Fibroblast of lung (primary cell): ENCODE results near the gene PGM2. TPM values are rescaled to one million over a fixed set of nuclear protein-coding genes. Genes with fewer than 3 reads are reported as not detected.
A peak's percentile ranks its signal among the peaks of the same experiment; 100 is the strongest.

Experiments used
- DNase-seq, 2 donors: peaks; one replicate each; pipeline versions ENCODE4 v3.0.0 to v3.0.0-alpha.2; 2010; ENCODE audit warnings: low read depth in 2 of 2
- H2AFZ ChIP-seq: 2 replicates; pipeline ENCODE4 v1.5.1; 2012; ENCODE audit warnings: low read length, control low read depth, inconsistent platforms
- H3K27ac ChIP-seq: 2 replicates; pipeline ENCODE4 v1.5.1; 2011; ENCODE audit warnings: low read length, control low read depth; ENCODE audit not compliant: insufficient read depth
- H3K27me3 ChIP-seq: 2 replicates; pipeline ENCODE4 v1.5.1; 2011; ENCODE audit warnings: mild to moderate bottlenecking, low read length; ENCODE audit not compliant: control insufficient read depth, insufficient read depth
- H3K36me3 ChIP-seq: 2 replicates; pipeline ENCODE4 v1.5.1; 2011; ENCODE audit warnings: low read length; ENCODE audit not compliant: control insufficient read depth, insufficient read depth
- H3K4me1 ChIP-seq: 2 replicates; pipeline ENCODE4 v1.5.1; 2011; ENCODE audit warnings: low read length; ENCODE audit not compliant: control insufficient read depth, insufficient read depth; ENCODE audit errors: extremely low read depth
- H3K4me2 ChIP-seq: 2 replicates; pipeline ENCODE4 v1.5.1; 2011; ENCODE audit warnings: low read length, control low read depth; ENCODE audit not compliant: insufficient read depth; ENCODE audit errors: extremely low read depth
- H3K4me3 ChIP-seq, 4 experiments: fragments of 200-600 bp in 1 of 4; sonication (generic) in 1 of 4; replicated peaks in 1 of 4; 2 replicates each; pipeline ENCODE4 v1.5.1; 2011 to 2016; ENCODE audit warnings: low read length in 4 of 4, low read depth in 3 of 4, mild to moderate bottlenecking in 3 of 4, control low read depth in 2 of 4, inconsistent platforms in 1 of 4, mixed read lengths in 1 of 4; ENCODE audit not compliant: insufficient read depth in 1 of 4; ENCODE audit errors: control extremely low read depth in 1 of 4
- H3K79me2 ChIP-seq: 2 replicates; pipeline ENCODE4 v1.5.1; 2012; ENCODE audit warnings: mild to moderate bottlenecking, low read length, inconsistent platforms; ENCODE audit not compliant: control insufficient read depth, insufficient read depth
- H3K9ac ChIP-seq: 2 replicates; pipeline ENCODE4 v1.5.1; 2011; ENCODE audit warnings: mild to moderate bottlenecking, low read length, control low read depth; ENCODE audit not compliant: insufficient read depth
- H3K9me3 ChIP-seq: 2 replicates; pipeline ENCODE4 v1.5.1; 2012; ENCODE audit warnings: low read depth, low read length; ENCODE audit not compliant: control insufficient read depth, insufficient read depth
- H4K20me1 ChIP-seq: 2 replicates; pipeline ENCODE4 v1.5.1; 2011; ENCODE audit warnings: low read length; ENCODE audit not compliant: control insufficient read depth, insufficient read depth; ENCODE audit errors: extremely low read depth
- EZH2 ChIP-seq: IDR thresholded peaks from 2 replicates; pipeline ENCODE4 v1.5.1; 2012; ENCODE audit warnings: low read length, control low read depth, mild to moderate bottlenecking; ENCODE audit errors: missing control alignments
- polyA plus RNA-seq, 2 donors: library from polyadenylated mRNA; depleted of rRNA in 1 of 2; stranded (reverse) in 1 of 2; unstranded in 1 of 2; fragments of >200 nt; gene quantifications; 2 replicates each; pipeline ENCODE4 v1.2.1, GENCODE V29; 2011 to 2012; ENCODE audit warnings: missing spikeins in 1 of 2
- total RNA-seq: library from RNA; depleted of rRNA; stranded (reverse); fragments of >200 nt; gene quantifications from 2 replicates; pipeline ENCODE4 v1.2.1, GENCODE V29; 2014
- TF ChIP-seq, protein P1 (sequence below), 2 donors: IDR thresholded peaks in 1 of 2; conservative IDR thresholded peaks in 1 of 2; 1 replicate in 1 of 2; 2 replicates in 1 of 2; pipeline ENCODE4 v1.5.1; 2011 to 2012; ENCODE audit warnings: low read length in 2 of 2, control low read depth in 1 of 2, inconsistent platforms in 1 of 2, low read depth in 1 of 2, mild to moderate bottlenecking in 1 of 2

PGM2 gene
- total and polyA plus RNA-seq, 2 donors (not counting 1 experiment from before 2014, with no cell fraction given) = 15.0 to 15.1 TPM

DNA sequence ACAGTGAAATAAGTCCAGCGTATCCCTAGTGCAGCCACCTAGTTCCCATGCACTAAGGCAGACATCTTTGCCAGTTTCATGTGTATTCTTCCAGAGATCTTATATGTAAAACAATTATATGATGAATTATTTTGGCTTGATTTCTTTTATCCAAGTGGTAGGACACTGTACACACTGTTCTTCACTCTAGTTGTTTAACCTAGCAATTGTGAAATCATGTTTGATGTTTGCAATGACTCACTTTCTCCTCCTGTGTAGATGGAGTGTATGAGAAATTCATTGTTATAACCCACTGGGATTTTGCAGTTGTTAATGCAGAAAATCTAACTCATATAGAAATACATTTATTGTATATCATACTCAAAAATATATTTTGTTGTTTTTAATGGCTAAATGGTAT lies 46.9 kb downstream of the PGM2 start:
- no peak overlapping the region for H3K4me2 ChIP-seq
- H3K36me3 ChIP-seq = no peaks in the 10 kb centered on the region
- DNase-seq = peak; percentile 64 to 87
- no peak overlapping the region for H2AFZ ChIP-seq
- H3K27me3 ChIP-seq = no peaks in the 10 kb centered on the region
- H3K79me2 ChIP-seq = no peaks in the 10 kb centered on the region
- H3K27ac ChIP-seq = no peak overlapping the region
- H3K4me1 ChIP-seq = no peaks in the 10 kb centered on the region
- H4K20me1 ChIP-seq = no peaks in the 10 kb centered on the region
- H3K4me3 ChIP-seq = no peak overlapping the region
- H3K9ac ChIP-seq = no peak overlapping the region
- TF ChIP-seq, protein P1, sequence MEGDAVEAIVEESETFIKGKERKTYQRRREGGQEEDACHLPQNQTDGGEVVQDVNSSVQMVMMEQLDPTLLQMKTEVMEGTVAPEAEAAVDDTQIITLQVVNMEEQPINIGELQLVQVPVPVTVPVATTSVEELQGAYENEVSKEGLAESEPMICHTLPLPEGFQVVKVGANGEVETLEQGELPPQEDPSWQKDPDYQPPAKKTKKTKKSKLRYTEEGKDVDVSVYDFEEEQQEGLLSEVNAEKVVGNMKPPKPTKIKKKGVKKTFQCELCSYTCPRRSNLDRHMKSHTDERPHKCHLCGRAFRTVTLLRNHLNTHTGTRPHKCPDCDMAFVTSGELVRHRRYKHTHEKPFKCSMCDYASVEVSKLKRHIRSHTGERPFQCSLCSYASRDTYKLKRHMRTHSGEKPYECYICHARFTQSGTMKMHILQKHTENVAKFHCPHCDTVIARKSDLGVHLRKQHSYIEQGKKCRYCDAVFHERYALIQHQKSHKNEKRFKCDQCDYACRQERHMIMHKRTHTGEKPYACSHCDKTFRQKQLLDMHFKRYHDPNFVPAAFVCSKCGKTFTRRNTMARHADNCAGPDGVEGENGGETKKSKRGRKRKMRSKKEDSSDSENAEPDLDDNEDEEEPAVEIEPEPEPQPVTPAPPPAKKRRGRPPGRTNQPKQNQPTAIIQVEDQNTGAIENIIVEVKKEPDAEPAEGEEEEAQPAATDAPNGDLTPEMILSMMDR (conservative IDR thresholded peaks at IDR 0.05 in 1 of 2, IDR thresholded peaks at IDR 0.05 in 1 of 2; ENCODE audit: low read depth in 1 of 2, low read length in 2 of 2) = no peak
- no peak for TF ChIP-seq EZH2
- H3K9me3 ChIP-seq = no peaks in the 10 kb centered on the region

DNA sequence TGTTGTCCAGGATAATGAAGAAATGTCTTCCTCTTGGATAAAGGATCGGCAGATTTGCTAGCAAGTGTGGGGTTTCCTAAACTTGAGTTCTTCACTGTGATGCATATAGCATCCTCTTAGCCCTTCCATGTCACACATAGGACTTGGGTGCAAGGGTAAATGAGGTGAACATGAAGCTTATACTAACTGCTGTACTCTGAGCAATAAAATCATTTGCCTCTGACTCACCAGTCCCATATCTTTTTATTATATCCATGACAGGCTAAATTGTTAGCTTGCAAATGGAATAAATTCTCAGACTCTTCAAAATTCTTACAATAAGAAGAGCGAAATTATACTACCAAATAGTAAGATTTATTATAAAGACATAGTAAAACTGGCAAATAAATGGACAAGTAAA lies 49.7 kb downstream of the PGM2 start:
- TF ChIP-seq, protein P1 (conservative IDR thresholded peaks at IDR 0.05 in 1 of 2, IDR thresholded peaks at IDR 0.05 in 1 of 2; ENCODE audit: low read depth in 1 of 2, low read length in 2 of 2) = no peak
- TF ChIP-seq EZH2 = no peak
- H3K27me3 ChIP-seq = no peaks in the 10 kb centered on the region
- H2AFZ ChIP-seq = no peak overlapping the region
- H3K79me2 ChIP-seq = no peaks in the 10 kb centered on the region
- H4K20me1 ChIP-seq = no peaks in the 10 kb centered on the region
- no peaks in the 10 kb centered on the region for H3K4me1 ChIP-seq
- no peaks in the 10 kb centered on the region for H3K36me3 ChIP-seq
- H3K9me3 ChIP-seq = no peaks in the 10 kb centered on the region
- no peak overlapping the region for H3K4me2 ChIP-seq
- H3K4me3 ChIP-seq = no peak overlapping the region
- DNase-seq = no peak
- no peak overlapping the region for H3K27ac ChIP-seq
- no peak overlapping the region for H3K9ac ChIP-seq

DNA sequence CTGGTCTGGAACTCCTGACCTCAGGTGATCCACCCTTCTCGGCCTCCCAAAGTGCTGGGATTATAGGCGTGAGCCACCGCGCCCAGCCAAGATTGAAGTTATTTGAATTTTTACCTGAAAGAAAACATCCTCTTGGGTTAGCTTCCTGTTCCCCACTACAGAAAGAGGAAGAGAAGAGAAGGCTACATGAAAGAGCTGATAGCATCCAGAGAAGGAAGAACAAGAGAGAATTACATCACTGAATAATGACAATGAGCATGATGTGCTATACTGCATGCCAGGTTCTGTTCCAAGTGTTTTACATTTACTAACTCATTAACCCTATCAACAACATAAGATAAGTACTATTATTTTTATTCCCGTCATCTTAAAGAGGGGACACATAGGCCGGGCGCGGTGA lies 52.9 kb downstream of the PGM2 start:
- H3K9ac ChIP-seq = no peak overlapping the region
- H3K36me3 ChIP-seq = no peaks in the 10 kb centered on the region
- H3K4me1 ChIP-seq = no peaks in the 10 kb centered on the region
- H3K27ac ChIP-seq = no peak overlapping the region
- no peaks in the 10 kb centered on the region for H3K79me2 ChIP-seq
- H3K9me3 ChIP-seq = no peaks in the 10 kb centered on the region
- TF ChIP-seq EZH2 = no peak
- TF ChIP-seq, protein P1 (conservative IDR thresholded peaks at IDR 0.05 in 1 of 2, IDR thresholded peaks at IDR 0.05 in 1 of 2; ENCODE audit: low read depth in 1 of 2, low read length in 2 of 2) = no peak
- no peak overlapping the region for H2AFZ ChIP-seq
- DNase-seq = no peak
- no peaks in the 10 kb centered on the region for H3K27me3 ChIP-seq
- no peak overlapping the region for H3K4me2 ChIP-seq
- H4K20me1 ChIP-seq = no peaks in the 10 kb centered on the region
- H3K4me3 ChIP-seq = no peak overlapping the region
